HG02840 (cell line): Measurements from ENCODE around the gene CD84.
"Not testable (repeated sequence)": the region's sequence is repeated elsewhere in the genome, so short reads cannot be mapped to it uniquely, and the experiment has no call there.

Experiments used
- ATAC-seq: cut with Tn5 transposase; IDR thresholded peaks from one replicate; pipeline ENCODE4 v1.9.1; 2021; ENCODE audit warnings: mild to moderate bottlenecking, moderate library complexity, moderate number of reproducible peaks; ENCODE audit not compliant: unreplicated experiment, low FRiP score

The CD84 gene

GRCh38 chr1:160610569-160611242 lies 31.4 kb upstream of the CD84 start:
- no peak for ATAC-seq

DNA sequence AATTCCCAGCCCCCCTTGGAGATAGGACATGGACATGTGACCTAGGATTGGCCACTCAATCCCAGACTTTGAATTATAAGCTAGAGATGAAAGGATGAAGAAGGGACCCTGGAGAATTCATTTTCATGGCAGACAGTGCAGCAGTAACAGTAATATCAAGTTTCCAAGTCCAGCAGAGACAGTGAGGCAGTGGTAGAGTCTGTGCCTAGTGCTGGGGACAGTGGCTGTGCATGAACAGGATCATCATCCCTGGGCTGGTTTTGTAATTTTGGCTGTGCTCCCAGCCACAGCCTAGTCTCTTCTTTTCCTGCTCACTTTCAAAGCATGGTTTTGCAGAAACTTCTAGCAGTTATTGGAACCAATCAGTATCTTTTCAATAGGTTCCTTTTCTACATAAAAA lies 29.6 kb upstream of the CD84 start:
- ATAC-seq, result no peak

DNA sequence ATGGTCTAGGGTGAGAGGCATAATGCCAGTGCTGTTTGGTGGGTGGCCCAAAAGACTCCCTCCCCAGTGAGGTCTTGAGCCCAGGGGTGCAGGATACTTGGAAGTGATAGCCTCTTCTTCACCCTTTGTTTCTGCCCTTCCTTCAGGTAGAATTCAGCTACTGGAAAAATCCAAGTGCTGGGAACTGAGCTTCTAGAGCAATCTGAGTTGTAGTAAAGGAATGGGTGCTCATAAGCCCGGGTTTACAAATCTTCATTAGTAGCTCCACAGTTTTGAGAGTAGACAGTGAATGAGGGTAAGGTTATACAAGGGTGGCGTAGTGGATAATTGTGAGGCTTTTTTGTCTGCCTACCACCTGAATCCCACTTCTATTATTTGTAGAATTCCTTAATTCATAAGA lies 29.2 kb upstream of the CD84 start:
- ATAC-seq, result no peak

DNA sequence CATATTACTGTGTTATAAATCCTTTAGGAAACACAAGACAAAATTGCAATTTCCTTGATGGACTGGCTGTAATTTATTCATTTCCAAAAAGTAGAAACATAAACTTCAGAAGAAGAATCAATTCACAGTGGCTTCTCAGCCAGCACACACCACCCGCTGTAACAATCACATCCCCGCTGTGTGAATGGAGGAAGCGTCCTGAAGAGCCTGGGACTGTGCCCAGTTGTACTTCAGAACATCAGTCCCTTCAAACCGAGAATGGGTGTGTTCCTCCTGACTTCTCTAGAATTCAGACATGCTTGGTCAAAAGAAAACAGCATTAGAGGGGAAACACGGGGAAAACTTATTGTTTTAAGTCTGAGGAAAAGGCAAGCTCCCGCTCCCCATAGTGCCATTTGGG lies 28.8 kb upstream of the CD84 start:
- no peak for ATAC-seq

DNA sequence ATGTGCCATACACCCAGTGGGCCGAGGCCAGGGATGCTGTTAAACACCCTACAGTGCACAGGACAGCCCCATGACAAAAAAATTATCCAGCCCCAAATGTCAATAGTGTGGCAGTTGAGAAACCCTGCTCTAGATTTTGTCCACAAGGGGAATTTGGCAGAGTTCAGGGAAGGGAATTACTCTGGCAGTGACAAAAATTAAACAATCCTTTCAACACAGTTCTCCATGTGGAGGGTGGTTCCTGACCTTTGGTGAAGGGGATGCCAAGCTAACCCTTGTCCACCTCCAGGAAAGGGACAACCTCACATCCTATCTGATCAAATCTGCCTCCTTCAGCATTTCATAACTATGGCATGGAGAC lies 28.4 kb upstream of the CD84 start:
- ATAC-seq, result no peak

- no peak for ATAC-seq
These were observed 27.8 kb upstream of the CD84 start for GRCh38 chr1:160607011-160607671.

GRCh38 chr1:160606611-160607010 lies 27.3 kb upstream of the CD84 start:
- no peak for ATAC-seq

DNA sequence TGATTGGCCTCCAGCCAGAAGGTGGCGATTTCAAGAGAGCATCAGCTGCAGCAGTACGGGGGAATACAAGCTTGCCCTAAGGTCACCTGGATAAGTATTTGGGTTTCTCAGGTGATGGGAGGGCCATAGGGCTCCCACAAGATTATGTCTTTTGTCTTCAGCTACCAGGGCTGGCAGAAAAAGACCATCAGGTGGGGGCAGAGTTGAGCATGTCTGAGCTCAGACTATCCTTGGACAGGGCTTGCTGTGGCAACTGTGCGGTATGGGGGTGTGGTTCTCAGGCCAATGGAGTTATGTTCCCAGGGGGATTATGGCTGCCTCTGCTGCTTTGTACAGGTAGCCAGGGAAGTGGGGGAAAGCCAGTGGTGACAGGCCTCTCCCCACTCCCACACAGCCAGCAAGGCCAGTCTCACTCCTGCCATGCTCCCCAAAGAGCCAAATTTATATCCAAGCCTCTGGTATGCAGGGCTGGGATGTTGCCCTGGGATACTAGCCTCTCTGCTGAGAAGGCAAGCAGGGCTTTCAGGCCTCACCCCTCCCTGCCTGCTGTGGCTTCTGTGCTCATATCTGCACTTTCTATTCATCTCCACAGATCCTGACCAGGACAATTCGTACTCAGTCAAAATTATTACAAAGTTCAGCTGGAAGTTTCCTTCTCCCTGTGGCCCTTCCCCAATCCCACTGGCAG lies 26.6 kb upstream of the CD84 start:
- ATAC-seq, result no peak

DNA sequence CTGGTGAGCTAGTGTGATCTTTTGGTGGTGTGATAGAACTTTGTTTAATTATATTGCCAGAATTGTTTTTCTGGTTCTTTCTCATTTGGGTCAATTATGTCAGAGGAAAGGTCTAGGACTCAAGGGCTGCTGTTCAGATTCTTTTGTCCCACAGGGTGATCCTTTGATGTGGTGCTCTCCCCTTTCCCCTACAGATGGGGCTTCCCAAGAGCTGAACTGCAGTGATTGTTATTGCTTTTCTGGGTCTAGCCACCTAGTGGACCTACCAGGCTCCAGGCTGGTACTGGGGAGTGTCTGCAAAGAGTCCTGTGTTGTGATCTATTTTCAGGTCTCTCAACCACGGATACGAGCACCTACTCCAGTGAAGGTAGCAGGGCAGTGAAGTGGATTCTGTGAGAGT lies 25.9 kb upstream of the CD84 start:
- no peak for ATAC-seq

- ATAC-seq, result no peak
These were observed 18.4 kb upstream of the CD84 start for GRCh38 chr1:160597705-160598104.

DNA sequence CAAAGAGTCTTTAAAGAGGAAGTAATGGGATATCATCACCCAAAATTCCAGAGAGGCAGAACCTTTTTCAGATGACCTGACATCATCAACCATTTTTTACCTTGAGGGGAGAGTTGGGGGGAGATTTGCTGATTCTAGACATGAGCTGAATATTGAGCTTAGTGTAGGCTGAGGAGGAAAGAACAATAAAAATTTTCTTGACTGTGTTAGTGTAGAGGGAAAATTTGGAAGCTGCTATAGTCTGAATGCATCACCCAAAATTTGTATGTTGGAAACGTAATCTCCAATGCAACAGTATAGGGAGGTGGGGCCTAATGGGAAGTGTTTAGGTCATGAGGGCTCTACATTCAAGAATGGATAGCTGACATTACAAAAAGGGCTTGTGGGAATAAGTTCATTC lies 17.8 kb upstream of the CD84 start:
- no peak for ATAC-seq

- ATAC-seq, result no peak
These were observed 11.2 kb upstream of the CD84 start for GRCh38 chr1:160590488-160590887.

DNA sequence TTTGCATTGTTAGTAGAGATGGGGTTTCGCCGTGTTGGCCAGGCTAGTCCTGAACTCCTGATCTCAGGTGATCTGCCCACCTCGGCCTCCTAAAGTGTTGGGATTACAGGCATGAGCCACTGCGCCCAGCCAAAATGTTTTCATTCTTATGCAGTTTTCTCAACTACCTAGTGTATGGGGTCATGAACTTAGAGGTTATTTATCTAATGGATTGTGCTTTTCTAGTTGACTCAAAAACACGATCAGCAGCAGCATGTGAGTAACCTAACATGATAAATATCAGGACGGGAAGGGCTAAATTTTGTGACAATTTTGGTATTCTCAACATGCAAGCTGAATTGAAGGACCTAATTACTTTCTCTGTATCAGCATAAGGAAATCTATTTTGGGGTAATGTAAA lies 9.2 kb upstream of the CD84 start:
- ATAC-seq, result no peak

DNA sequence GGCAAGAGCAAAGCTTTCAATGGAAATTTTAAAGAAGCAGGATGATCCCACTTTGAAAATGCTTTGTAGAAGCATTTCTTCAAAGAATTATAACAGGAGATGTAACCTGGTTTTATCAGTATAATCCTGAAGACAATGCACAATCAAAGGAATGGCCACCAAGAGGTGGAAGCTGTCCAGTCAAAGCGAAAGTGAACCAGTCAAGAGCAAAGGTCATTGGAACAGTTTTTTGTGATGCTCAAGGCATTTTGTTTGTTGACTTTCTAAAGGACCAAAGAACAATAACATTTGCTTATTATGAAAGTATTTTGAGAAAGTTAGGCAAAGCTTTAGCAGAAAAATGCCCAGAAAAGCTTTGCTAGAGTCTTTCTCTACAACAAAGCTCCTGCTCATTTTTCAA lies 5.5 kb upstream of the CD84 start:
- no peak for ATAC-seq

DNA sequence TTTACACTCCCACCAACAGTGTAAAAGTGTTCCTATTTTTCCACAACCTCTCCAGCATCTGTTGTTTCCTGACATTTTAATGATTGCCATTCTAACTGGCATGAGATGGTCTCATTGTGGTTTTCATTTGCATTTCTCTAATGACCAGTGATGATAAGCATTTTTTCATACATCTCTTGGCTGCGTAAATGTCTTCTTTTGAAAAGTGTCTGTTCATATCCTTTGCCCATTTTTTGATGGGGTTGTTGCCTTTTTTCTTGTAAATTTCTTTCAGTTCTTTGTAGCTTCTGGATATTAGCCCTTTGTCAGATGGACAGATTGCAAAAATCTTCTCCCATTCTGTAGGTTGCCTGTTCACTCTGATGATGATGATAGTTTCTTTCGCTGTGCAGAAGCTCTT lies 3.7 kb upstream of the CD84 start:
- ATAC-seq, result not testable (repeated sequence)

DNA sequence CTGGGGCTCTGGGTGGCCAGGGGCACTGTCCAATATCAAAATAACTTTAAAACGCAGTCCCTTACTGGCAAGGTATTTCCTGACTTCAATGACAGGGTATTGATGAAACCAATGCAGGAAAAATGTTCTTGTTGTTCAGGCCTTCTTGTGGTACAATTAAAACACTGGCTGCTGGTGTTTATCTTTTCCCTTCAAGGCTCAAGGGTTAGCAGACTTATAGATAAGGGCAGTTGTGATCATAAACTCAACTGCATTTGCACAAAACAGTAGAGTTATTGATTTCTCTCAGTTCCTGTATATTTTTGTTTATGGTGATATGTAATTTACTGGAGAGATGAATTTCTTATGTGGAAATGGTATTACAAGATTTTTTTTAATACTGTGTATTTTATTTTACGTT lies 2.7 kb upstream of the CD84 start:
- ATAC-seq, result no peak

DNA sequence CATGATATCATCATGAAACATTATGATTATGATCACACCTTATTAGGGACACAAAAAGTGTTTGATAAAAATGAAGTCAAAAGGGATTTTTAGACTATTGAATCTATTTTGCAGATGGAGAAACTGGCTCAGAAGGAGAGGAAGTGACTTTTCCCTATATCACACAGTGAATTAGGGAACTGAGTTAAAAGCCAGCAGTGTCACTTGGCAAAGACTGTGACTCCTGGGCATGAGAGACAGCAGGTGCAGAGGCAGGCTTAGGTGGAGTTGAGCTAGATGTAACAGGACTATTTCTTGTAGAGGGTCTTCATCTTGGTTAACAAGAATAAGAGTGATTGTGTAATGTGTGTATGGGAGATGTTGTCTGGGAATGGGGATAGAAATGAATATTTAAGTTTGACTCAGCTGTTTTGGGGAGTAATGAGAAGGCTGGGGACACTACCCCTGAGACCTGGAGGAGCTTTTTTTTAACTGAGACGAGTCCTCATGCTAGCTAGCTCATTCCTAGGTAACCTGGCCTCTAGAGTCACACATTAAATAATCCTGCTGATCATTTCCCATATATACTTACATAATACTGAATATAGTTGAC lies 1.0 kb upstream of the CD84 start:
- ATAC-seq, result no peak

DNA sequence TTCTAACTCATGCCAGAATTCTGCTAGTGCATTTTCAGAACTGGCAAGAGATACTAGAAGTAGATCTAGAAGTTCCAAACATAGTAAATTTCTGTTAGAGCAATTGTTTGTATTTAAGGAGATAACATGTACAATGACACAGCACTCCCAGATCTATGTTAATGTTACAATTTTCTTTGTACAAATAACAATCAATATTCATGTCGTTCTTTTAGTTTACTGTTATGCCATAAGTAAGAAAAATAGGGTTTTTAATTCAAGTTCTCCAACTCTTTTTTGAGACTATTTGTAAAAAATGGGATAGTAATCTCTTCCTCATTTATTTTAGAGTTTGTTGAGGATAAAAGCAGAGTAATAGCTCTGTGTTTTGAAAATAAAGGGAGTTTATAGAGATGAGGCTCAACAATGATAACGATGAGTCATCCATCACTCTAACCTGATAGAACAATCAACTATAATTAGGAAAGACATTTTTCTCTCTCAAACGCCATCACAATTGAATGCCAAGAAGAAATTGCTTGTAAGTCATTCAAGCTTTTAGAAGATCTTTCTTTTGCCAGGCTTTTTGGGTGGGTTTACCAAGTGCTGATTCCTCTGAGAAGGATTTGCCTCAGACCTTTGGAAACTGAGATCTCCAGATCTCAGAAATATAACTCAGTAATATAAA lies 638 bp downstream of the CD84 start:
- ATAC-seq, result no peak

- ATAC-seq, result no peak
These were observed 1.1 kb downstream of the CD84 start for GRCh38 chr1:160578175-160578524.

GRCh38 chr1:160577671-160578070 lies 1.6 kb downstream of the CD84 start:
- no peak for ATAC-seq

- no peak for ATAC-seq
These were observed 2.4 kb downstream of the CD84 start for GRCh38 chr1:160576884-160577283.
